Measurements from ENCODE around the gene LRRC74A.

LRRC74A gene

DNA sequence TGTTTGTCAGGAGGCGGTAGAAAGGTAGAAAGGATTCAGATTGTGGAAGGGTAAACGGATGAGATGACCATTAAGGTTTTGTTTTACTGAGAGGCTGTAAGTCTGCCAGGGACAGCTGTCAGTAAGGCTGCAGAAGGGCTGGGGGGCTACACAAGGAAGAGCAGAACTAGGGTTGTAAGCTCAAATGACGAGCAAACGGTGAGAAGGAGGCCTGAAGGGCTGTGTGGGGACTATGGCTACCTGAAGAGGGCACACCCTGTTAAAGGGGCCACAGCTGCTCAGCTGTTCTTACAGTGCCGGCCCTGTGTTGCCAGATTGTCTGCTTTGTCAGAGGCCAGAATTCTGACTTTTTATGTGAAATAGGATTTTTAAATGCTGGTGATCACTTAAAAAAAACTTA, 45.8 kb upstream of the LRRC74A start:
- TF ChIP-seq, protein P1, sequence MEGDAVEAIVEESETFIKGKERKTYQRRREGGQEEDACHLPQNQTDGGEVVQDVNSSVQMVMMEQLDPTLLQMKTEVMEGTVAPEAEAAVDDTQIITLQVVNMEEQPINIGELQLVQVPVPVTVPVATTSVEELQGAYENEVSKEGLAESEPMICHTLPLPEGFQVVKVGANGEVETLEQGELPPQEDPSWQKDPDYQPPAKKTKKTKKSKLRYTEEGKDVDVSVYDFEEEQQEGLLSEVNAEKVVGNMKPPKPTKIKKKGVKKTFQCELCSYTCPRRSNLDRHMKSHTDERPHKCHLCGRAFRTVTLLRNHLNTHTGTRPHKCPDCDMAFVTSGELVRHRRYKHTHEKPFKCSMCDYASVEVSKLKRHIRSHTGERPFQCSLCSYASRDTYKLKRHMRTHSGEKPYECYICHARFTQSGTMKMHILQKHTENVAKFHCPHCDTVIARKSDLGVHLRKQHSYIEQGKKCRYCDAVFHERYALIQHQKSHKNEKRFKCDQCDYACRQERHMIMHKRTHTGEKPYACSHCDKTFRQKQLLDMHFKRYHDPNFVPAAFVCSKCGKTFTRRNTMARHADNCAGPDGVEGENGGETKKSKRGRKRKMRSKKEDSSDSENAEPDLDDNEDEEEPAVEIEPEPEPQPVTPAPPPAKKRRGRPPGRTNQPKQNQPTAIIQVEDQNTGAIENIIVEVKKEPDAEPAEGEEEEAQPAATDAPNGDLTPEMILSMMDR (IDR thresholded peaks at IDR 0.05; ENCODE audit: borderline replicate concordance, insufficient read depth, low read depth, low read length) = no peak
- H3K4me3 ChIP-seq (ENCODE audit: low read depth, low read length) = no peak overlapping the region

DNA sequence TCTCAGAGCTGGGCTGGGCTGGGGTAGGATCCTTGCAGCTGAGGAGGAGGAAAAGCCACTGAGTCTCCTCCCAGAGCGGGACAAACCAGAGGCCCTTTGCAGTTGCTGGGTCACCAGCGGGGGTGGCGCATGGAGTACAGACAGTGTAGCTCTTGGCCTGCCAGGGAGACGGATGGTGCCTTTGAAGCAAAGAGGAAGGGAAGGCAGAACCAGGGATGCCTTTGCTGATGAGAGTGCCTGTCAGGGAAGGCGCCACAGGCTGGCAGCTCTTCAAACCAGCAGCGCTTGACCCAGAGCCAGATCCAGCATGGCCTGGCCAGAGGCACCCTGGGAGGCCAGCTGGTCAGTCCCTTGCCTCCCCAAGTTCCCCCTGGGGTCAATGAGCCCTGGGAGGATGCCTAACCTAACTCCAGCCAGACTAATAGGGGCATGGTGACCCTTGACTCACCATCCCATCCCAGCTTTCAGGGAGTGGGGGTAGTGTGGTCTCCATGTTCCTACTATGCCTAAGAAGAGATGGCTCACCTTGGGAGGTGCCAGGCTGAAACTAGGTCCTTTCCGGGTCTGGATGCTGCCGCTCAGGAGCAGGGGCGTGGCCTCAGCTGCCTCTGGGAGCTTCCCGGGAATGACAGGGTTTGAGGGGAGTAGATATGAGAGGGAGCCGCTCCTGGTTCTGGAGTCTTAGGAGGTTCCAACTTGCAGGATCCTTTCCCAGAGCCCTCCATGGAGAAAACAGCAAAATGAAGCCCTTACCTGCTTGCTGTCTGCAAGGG, 45.1 kb upstream of the LRRC74A start:
- no peak overlapping the region for H3K4me3 ChIP-seq (ENCODE audit: low read depth, low read length)
- TF ChIP-seq, protein P1 (IDR thresholded peaks at IDR 0.05; ENCODE audit: borderline replicate concordance, insufficient read depth, low read depth, low read length) = no peak

DNA sequence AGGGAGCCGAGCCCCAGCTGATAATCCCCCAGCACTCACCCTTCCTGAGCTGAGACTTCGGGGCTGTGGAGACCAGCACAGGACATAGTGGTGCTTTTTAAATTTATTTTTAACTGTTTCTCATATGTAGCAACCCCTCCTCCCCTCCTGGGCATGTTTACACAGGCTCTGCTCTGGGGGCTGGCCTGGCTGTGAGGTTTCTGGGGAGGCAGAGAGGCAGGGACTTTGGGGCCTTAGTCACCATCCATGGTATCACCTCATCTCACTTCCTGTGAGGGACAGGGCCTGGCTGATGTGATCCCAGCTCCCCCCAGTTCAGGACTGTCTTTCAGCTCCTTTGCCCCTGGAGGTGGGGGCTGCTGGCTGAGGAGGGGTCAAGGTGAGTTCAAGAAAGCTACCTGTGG, 44.6 kb upstream of the LRRC74A start:
- TF ChIP-seq, protein P1 (IDR thresholded peaks at IDR 0.05; ENCODE audit: borderline replicate concordance, insufficient read depth, low read depth, low read length) = no peak
- H3K4me3 ChIP-seq (ENCODE audit: low read depth, low read length) = no peak overlapping the region

DNA sequence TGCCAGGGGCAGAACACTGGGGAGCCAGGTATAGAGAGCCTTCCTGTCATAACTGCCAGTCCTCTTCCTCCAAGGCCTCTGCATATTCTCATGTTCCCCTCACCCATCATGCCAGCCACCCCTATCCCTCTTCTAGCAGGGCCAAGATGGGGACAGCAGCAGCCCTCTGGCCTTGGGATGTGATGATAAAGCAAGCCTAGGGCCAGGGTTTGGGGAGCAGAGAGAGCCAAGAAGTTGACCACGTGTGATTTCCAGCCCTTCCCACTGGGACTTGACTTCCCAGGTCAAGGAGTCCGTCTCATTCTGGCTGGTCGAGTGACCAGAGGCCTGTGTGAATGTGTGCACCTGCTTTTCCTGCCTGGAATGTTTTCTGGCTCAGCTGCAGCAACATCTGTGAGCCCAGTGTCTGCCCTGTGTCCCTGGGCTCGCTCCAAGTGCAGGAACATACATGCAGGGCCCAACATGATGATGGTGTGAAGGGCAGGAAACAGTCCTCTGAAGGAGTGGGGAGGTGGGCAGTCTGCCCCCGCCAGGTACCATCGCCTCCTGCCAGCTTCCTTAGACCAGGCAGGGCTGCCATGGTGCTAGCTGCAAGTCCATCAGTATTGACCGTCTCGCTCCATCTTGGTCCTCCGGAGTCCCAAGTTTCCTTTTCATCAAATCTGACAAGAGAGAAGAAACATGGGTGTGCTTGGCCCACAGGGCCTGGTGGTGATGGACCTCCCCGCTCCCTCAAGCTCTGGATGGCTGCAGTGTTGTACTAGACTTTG, 43.9 kb upstream of the LRRC74A start:
- H3K4me3 ChIP-seq (ENCODE audit: low read depth, low read length) = no peak overlapping the region
- TF ChIP-seq, protein P1 (IDR thresholded peaks at IDR 0.05; ENCODE audit: borderline replicate concordance, insufficient read depth, low read depth, low read length) = no peak

DNA sequence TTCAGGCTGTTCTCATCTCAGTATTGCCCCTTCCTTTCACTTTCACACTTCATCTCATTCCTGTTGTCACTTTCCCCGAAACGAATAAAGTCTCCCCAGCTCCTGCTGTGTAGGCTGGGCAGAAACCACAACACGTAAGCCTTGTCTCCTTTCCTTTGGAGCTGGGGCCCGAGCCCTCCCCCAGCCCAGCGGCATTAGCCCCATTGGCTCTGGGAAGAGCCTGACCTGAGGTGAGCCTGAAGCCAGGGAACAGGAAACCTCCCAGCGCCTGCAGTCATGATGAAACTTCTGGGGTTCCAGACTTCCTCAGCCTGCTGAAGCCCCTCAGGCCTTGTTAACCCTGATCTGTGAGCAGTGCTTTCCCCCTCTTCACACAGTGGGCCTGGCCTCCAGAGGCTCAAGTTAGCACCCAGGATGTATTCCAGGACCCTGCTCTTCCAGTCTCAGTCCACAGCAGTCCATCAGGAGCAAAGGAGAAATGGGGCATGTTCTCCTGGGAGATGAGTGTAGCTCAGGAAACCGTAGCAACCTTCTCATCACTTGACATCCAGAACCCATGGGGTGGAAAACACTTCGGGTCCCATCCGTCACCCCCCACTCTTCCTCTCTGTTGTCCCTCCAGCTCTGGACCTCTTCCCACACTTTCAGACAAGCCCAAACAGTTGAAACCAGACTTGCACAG, 43.2 kb upstream of the LRRC74A start:
- H3K4me3 ChIP-seq (ENCODE audit: low read depth, low read length) = no peak overlapping the region
- TF ChIP-seq, protein P1 (IDR thresholded peaks at IDR 0.05; ENCODE audit: borderline replicate concordance, insufficient read depth, low read depth, low read length) = no peak

DNA sequence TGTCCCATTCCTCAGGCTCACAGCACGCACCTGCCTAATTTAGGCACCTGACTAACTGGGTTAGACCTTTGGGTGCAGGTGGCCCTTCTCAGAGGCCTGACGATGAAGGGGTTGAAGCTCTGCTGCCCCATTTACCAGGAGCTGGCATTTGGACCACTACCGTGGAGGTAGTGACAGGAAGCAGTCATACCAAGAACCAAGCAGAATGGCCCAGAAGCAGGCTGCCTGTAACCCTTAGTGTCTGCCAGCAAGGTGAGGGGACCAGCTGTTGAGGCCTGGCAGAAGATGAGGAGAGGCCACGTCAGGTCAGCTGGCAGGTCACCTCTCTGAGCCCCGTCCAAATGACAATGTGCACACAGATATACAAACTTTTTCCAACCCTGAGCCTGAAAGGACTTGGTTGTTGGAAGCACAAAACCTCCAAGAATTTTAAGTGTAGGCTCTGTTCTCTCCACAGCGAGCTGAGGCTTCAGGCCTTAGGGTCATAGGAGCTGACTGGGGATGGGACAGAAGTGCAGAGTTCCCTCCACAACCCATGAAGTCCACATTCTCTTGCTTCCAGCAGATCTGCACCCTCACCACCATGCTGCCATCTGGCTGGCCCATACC, 41.8 kb upstream of the LRRC74A start:
- H3K4me3 ChIP-seq (ENCODE audit: low read depth, low read length) = no peak overlapping the region
- TF ChIP-seq, protein P1 (IDR thresholded peaks at IDR 0.05; ENCODE audit: borderline replicate concordance, insufficient read depth, low read depth, low read length) = no peak
